ENCODE data around the gene MPST. TPM values are rescaled to one million over a fixed set of nuclear protein-coding genes. Genes with fewer than 3 reads are reported as not detected.

The MPST gene
- total and polyA plus RNA-seq, 8 donors: 46.4 to 161 (median 51.6) TPM

DNA sequence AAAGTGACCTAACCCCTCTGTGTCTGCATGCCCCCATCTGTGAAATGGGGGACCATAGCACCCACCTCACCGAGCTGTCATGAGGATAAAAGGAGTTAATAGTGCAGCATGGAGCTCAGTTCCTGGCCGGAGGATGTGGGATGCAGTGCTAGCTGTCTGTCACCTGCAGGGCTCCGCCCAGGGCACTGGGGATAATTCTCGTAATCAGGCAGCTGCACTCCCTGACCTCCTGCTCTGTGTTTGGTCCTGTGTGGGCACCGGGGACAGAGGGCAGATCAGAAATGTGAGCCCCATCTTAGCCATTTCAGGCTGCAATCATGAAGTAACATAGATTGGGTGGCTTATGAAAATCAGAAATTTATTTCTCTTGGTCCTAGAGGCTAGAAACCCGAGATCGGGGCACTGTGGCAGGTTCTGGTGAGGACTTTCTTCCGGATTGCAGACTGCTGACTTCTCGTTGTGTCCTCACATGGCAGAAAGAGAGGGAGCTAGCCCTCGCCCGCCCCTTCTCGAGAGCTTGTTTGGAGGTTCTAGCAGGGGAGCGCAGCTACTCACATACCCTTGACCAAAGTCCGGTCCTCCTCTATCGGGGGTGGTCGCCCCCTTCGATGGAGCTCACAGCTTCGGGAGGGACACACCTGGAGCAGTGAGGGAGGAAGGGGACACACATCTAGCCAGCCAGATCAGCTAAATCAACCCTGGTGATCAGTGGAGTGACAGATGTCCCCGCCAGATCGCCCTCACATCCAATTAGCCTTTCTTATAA, 35.2 kb downstream of the MPST start:
- Histone ChIP-seq H3K9me3 (no peaks in the 10 kb centered on the region), H3K27ac (no peak overlapping the region), H3K27me3 (no peaks in the 10 kb centered on the region), H3K4me1 (no peaks in the 10 kb centered on the region), H3K4me3 (no peak overlapping the region), H3K36me3 (no peaks in the 10 kb centered on the region)
- DNase-seq (no peak), FAIRE-seq (no peak), ATAC-seq (no peak)
- WGBS, 2 donors: 76 to 77% methylated on average over 20 of the region's 20 CpGs
- TF ChIP-seq, protein P1, sequence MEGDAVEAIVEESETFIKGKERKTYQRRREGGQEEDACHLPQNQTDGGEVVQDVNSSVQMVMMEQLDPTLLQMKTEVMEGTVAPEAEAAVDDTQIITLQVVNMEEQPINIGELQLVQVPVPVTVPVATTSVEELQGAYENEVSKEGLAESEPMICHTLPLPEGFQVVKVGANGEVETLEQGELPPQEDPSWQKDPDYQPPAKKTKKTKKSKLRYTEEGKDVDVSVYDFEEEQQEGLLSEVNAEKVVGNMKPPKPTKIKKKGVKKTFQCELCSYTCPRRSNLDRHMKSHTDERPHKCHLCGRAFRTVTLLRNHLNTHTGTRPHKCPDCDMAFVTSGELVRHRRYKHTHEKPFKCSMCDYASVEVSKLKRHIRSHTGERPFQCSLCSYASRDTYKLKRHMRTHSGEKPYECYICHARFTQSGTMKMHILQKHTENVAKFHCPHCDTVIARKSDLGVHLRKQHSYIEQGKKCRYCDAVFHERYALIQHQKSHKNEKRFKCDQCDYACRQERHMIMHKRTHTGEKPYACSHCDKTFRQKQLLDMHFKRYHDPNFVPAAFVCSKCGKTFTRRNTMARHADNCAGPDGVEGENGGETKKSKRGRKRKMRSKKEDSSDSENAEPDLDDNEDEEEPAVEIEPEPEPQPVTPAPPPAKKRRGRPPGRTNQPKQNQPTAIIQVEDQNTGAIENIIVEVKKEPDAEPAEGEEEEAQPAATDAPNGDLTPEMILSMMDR (IDR thresholded peaks at IDR 0.05): no peak
- intact Hi-C loops (cut with DNase I): no loop called here

DNA sequence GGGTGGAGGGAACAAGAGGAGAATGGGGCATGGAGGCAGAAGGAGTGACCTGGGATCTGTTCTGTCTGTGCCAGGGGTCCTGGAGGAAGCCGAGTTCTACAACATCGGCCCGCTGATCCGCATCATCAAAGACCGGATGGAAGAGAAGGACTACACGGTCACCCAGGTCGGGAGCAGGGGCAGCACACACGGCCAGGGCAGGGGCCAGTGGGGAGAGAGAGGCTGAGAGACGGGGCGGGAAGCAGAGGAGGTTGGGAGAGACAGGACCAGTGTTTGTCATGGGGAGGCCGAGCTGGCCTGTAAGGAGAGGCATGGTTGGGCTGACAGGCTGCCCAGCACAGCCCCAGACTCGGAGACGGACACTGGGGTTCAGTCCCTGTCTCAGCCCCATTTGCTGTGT, 36.7 kb downstream of the MPST start:
- ATAC-seq: no peak
- no peak overlapping the region for H3K4me3 ChIP-seq

DNA sequence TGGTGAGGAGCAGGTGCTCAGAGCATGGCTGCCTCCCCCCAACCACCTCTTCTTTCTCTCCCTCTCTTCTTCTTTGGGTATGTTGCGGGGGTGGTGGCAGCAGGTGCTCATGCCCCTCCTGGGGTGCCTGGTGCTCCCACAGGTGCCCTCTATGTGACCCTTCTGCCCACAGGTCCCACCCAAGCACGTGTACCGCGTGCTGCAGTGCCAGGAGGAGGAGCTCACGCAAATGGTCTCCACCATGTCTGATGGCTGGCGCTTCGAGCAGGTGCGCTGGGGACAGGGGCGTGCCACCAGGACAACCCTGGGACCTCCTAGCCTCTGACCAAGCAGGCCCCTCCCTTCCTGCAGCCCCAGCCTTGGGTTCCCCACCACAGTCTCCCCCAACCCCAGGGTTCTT, 37.7 kb downstream of the MPST start:
- no peak for FAIRE-seq
- no peak for ATAC-seq

More for the DNA sequence above, 36.7 kb downstream of the MPST start:
- Histone ChIP-seq H3K4me1 (no peaks in the 10 kb centered on the region), H3K9me3 (no peaks in the 10 kb centered on the region), H3K27ac (no peak overlapping the region), H3K27me3 (no peaks in the 10 kb centered on the region), H3K36me3 (no peaks in the 10 kb centered on the region)
- TF ChIP-seq, protein P1 (IDR thresholded peaks at IDR 0.05): no peak
- 87 to 94% methylated on average over 13 of the region's 13 CpGs for WGBS, 2 donors
- DNase-seq (no peak), FAIRE-seq (no peak)
- intact Hi-C loops (cut with DNase I): no loop called here

DNA sequence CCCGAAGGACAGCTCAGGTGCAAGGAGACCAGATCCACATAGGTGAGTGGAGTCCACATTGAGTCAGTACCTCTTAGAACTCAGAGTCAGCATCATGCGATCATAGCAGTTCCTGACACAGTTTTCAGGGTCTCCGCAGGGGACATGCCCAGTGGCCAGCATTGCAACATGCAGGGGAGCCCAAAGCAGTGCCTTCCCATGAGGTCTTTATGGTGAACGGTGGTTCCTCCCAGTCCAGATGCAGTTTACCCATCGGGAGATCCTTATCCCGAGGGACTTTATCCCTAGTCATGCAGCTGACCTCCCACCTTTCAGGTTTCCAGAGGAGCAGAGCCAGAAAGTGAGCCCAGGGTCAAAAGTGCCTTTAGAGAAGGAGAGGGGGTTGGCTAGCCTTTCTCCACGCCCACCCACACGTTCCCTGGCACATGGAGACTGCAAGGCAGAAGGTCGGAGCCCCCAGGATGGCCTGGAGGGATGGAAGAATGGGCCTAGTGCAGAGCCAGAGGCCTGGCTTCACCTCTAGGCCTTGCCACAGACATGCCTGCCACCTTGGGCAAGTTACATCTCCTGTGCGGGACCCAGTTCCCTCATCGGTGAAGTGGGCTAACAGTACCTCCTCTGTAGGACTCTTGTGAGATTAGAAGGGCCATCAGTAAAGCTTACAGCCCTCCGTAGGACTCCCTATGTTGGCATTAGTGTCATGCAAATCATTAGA, 38.4 kb downstream of the MPST start:
- H3K4me1 ChIP-seq: no peaks in the 10 kb centered on the region
- no peaks in the 10 kb centered on the region for H3K27me3 ChIP-seq
- intact Hi-C loops (cut with DNase I): no loop called here
- DNase-seq: no peak
- FAIRE-seq: no peak
- ATAC-seq: no peak
- WGBS, 2 donors: 78 to 84% methylated on average over 12 of the region's 12 CpGs
- TF ChIP-seq, protein P1 (IDR thresholded peaks at IDR 0.05): no peak
- no peak overlapping the region for H3K27ac ChIP-seq
- no peaks in the 10 kb centered on the region for H3K9me3 ChIP-seq
- no peaks in the 10 kb centered on the region for H3K36me3 ChIP-seq
- no peak overlapping the region for H3K4me3 ChIP-seq

More for the DNA sequence above, 37.7 kb downstream of the MPST start:
- Histone ChIP-seq H3K27me3 (no peaks in the 10 kb centered on the region), H3K9me3 (no peaks in the 10 kb centered on the region), H3K4me1 (no peaks in the 10 kb centered on the region), H3K4me3 (no peak overlapping the region), H3K27ac (no peak overlapping the region), H3K36me3 (no peaks in the 10 kb centered on the region)
- 79 to 91% methylated on average over 6 to 9 of the region's 9 CpGs for WGBS, 2 donors
- DNase-seq: peak in 1 of 6 donors; percentile 45
- intact Hi-C loops (cut with DNase I): no loop called here
- TF ChIP-seq, protein P1 (IDR thresholded peaks at IDR 0.05): no peak

Measured in pancreas (tissue), 10 donors.